ENCODE measurements around the gene FBRS.

Gene FBRS

GRCh38 chr16:30644334-30644830, 13.8 kb upstream of the FBRS start:
- no peak for DNase-seq (ENCODE audit: low read depth)

DNA sequence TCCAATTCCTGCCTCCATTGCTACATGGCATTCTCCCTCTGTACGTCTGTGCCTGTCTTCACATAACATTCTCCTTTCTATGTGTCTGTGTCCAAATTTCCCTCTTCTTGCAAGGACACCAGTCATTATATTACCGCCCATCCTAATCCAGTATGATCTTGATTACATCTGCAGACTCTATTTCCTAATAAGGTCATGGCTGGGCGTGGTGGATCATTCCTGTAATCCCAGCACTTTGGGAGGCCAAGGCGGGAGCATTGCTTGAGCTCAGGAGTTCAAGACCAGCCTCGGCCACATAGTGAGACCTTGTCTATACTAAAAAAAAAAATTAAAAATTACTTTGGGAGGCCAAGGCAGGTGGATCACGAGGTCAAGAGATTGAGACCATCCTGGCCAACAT, 12.5 kb upstream of the FBRS start:
- DNase-seq (ENCODE audit: low read depth) = no peak

DNA sequence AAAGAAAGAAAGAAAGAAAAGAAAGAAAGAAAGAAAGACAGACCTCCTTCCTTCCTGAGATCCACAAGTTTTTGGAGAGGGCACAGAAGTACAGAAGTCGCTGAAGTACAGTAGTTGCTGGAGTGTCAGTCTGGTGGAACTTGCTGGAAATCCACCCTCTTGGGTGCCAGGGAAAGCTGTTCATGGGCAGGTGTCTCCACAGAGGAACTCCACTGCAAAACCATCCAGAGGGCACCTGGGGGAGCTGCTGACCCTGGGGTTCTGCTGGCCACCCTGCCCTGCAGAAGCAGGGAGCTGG, 11.0 kb upstream of the FBRS start:
- DNase-seq (ENCODE audit: low read depth) = no peak

- DNase-seq (ENCODE audit: low read depth) = no peak
Observed at GRCh38 chr16:30649725-30650368, 8.4 kb upstream of the FBRS start.

DNA sequence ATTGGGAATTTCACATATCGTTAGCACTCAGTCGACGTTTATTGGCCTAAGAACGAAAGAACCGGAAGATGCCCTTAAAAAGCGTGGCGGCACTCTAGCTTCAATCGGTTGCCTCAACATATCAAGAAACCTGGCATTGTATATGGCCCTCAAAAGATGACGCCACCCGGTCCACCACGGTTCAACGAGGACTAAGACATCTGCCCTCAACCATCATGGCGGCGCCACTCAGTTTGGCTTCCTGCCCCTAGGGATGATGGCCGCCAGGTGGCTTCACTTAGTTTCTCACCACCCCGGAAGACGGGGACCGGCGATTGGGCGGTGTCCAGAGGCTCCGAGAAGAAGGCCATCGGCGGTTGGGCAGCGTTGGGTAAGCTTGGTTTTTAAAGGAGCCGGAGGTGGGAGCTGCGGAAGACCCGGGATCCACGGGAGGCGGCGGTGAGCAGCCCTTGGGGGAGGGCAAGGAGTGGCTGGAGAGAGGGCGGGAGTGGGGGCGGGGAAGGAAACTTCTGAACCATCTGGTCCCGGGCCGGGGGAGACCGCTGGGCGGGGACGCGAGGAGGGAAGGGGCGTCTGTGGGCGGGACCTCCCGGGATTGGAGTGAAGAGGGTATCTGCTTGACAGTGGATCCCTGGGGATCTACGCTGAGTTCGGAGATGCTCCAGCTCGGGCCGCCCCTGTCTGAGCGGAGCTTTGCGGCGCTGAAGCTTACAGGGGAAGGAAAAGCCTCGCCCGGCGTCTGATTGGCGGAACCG, 7.7 kb upstream of the FBRS start, which contains the start of gene PRR14:
PRR14 (plus strand) TSS at position 592 of the 755 bp plus-strand sequence. CDS start 686 bp downstream, outside the sequence.
- peak; percentile 95 for DNase-seq (ENCODE audit: low read depth)

GRCh38 chr16:30651124-30652004, 6.9 kb upstream of the FBRS start:
- peak; percentile 71 for DNase-seq (ENCODE audit: low read depth)

DNA sequence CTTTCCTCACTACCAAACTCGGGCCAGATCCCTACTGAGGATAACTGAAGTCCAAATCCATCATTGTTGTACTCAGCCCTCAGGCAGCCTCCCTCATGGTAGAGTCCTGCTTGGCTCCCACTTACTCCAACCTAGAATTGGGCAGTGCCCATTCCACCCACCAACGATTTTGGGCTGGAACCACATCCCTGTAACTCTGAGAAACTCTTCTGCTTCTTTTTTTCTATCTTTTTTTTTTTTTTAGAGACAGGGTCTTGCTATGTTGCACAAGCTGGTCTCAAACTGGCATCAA, 6.3 kb upstream of the FBRS start:
- no peak for DNase-seq (ENCODE audit: low read depth)

- DNase-seq (ENCODE audit: low read depth) = no peak
Observed at GRCh38 chr16:30652718-30653117, 5.5 kb upstream of the FBRS start.

DNA sequence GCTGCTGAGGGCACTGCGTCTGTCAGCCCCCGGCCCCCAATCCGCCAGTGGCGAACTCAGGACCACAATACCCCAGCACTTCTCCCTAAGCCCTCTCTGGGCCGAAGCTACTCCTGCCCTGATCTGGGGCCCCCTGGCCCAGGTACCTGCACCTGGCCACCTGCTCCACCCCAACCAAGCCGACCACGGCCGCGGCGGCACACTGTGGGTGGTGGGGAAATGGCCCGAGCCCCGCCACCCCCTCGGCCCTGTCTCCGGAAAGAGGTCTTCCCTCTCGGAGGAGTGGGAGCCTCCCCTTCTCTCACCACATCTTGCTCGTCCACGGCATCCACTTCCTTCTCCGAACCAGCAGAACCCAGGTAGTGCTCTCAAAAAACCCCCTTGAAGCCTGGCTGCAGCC, 3.4 kb upstream of the FBRS start:
- DNase-seq (ENCODE audit: low read depth) = no peak

DNA sequence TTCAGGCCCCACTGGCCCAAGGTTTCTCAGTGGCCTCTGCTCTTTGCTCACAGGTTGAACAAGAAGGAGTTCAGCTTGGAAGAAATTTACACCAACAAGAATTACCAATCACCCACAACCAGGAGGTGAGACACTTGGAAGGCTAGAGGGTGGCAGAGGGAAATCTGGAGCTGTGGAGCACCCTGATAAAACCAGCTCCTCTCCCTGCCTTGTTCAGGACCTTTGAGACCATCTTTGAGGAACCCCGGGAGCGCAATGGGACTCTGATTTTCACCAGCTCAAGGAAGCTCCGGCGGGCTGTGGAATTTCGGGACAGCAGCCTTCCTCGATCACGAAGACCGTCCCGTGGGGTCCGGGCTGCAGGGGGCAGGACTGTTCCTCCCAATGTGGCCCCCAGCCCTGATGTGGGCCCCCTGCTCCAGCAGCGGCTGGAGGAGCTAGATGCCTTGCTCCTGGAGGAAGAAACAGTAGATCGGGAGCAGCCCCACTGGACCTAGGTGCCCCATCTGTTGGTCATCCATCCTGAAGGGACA, 2.4 kb upstream of the FBRS start:
- no peak for DNase-seq (ENCODE audit: low read depth)

DNA sequence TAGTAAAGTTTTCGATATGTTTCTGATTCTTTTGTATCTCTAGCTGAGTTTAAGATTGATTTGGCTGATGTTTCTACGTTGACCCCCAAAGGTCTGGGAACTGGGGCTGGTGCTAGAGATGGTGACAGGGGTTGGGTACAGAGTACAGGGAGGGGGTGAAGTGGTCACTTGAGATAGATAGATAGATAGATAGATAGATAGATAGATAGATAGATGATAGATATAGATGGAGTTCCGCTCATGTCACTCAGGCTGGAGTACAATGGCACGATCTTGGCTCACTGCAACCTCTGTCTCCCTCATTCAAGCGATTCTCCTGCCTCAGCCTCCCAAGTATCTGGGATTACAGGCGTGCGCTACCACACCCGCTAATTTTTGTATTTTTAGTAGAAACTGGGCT, 1.8 kb upstream of the FBRS start:
- DNase-seq (ENCODE audit: low read depth) = no peak

DNA sequence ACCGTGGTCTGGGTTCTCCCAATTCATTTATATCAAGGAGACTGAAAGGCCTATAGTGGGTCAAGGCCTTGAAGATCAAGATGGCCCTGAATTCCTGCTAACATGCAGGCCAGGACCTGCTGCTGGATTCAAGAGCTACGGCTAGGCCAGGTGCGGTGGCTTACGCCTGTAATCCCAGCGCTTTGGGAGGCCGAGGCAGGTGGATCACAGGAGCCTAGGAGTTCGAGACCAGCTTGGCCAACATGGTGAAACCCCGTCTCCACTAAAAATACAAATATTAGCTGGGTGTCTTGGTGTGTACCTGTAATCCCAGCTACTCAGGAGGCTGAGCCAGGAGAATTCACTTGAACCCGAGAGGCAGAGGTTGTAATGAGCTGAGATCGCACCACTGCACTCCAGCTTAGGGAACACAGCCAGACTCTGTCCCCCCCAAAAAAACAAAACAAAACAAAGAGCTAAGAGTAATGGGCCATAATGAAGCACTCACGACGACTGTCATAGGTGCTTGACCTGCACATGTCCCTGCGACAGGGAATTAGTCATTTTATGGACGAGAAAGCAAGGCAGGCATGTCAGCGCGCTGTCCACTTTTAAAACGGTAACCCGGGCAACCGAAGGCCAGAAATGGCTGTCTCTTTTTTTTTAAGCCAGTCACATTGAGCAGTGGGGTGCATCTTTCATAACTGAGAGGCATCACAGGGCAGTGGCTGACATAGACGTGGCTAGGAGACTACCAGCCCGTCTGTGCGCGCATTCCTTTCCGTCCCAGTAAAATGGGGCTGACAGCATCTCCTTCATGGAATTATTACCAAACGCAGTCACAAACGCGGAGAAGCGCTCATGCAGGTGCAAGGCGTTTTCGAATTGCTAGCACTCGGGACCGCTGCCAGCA, 1.0 kb upstream of the FBRS start:
- DNase-seq (ENCODE audit: low read depth) = no peak

- DNase-seq (ENCODE audit: low read depth) = peak; percentile 58
Observed at GRCh38 chr16:30658731-30659506, 688 bp downstream of the FBRS start.

- DNase-seq (ENCODE audit: low read depth) = peak; percentile 39
Observed at GRCh38 chr16:30659507-30660423, 1.5 kb downstream of the FBRS start.

- peak; percentile 63 for DNase-seq (ENCODE audit: low read depth)
Observed at GRCh38 chr16:30660424-30661261, 2.4 kb downstream of the FBRS start.

GRCh38 chr16:30662449-30662848, 4.2 kb downstream of the FBRS start:
- DNase-seq (ENCODE audit: low read depth) = no peak

DNA sequence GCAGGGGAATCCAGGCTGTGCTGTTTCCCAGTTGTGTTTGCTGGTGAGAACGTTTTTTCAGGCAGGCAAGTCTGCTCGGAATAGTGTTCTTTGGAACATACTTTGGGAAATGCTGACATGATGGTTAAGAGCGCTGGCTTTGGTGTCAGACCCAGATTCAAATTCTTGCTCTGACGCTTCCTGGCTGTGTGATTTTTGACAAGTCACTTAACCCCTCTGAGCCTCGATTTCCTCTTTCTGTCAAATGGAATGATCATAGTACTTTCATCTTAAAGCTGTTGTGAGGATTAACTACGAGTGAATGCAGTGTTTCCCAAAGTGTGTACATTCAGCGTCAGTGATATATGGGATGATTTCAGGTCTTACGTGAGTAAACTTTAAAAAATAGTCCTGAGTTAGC, 4.8 kb downstream of the FBRS start:
- no peak for DNase-seq (ENCODE audit: low read depth)

- DNase-seq (ENCODE audit: low read depth) = no peak
Observed at GRCh38 chr16:30663820-30664219, 5.6 kb downstream of the FBRS start.

DNA sequence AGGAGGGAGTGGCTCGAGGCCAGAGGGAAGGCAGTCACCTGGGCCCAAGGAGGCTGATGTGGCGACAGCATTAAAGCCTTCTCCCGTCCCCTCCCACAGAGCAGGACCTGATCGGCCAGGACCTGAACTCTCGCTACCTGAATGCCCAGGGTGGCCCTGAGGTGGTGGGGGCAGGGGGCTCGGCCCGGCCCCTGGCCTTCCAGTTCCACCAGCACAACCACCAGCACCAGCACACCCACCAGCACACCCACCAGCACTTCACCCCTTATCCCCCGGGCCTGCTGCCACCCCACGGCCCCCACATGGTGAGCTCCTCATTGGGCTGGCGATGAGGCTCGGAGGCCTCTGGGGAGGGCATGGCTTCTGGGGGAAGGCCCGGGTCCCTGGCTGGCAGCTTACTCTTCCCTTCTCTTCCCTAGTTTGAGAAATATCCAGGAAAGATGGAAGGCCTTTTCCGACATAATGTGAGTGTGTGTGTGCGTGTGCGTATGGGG, 6.4 kb downstream of the FBRS start:
- no peak for DNase-seq (ENCODE audit: low read depth)
